ENCODE data around the gene HOMER2.

GRCh38 chr15:82808634-82809041, 143.9 kb downstream of the HOMER2 start:
- TF ChIP-seq CTCF (IDR thresholded peaks at IDR 0.05; ENCODE audit: extremely low read depth in 1 of 2, insufficient read depth in 1 of 2, low read depth in 1 of 2, low read length in 2 of 2) (no peak), POLR2AphosphoS5 (IDR thresholded peaks at IDR 0.05; ENCODE audit: insufficient read depth, low read depth, low read length) (no peak), EZH2 (IDR thresholded peaks at IDR 0.05; ENCODE audit: borderline replicate concordance, low read depth, low read length, severe bottlenecking) (no peak)

Data from endothelial cell of umbilical vein (primary cell).